A549 (cell line): ENCODE measurements around the gene CHRNA4. TPM values are rescaled to one million over a fixed set of nuclear protein-coding genes. Genes with fewer than 3 reads are reported as not detected.
A peak's percentile ranks its signal among the peaks of the same experiment; 100 is the strongest.

Source experiments
- ATAC-seq, 2 experiments: fragments of 200-7000 bp in 1 of 2; fragments of >200 bp in 1 of 2; cut with Nextera tagmentation in 1 of 2; cut with Tn5 transposase in 1 of 2; 3 replicates each; pipeline versions ENCODE4 v1.8.0 to v1.9.1; 2018 to 2020; ENCODE audit warnings: mild to moderate bottlenecking in 1 of 2, moderate library complexity in 1 of 2
- CTCF ChIA-PET: fragments of 300-600 bp; sonication (Branson Sonifier 250); formaldehyde crosslinking; extraction: SDS; loops from one replicate; lab custom pipeline; 2021; ENCODE audit warnings: antibody characterized with exemption, inconsistent platforms; lab: Yijun Ruan, JAX
- POLR2A ChIA-PET: fragments of 350-600 bp; formaldehyde crosslinking; extraction: SDS; loops from one replicate; lab custom pipeline; 2021; ENCODE audit warnings: antibody characterized with exemption, inconsistent platforms; lab: Yijun Ruan, JAX
- DNase-seq, 2 experiments: peaks; one replicate each; pipeline versions ENCODE4 v3.0.0 to v3.0.0-alpha.2; 2011 to 2016; ENCODE audit warnings: low read depth in 1 of 2, low spot score in 1 of 2
- FAIRE-seq: peaks from 2 replicates; lab custom pipeline; 2011; peaks lifted over from hg19 to GRCh38; lab: Jason Lieb, UNC
- H3K27ac ChIP-seq, 2 experiments: fragments of >200 bp; sonication (Bioruptor Twin); formaldehyde crosslinking; 3 replicates each; pipeline ENCODE4 v1.5.1; 2016 to 2017
- H3K4me1 ChIP-seq: fragments of >200 bp; sonication (Bioruptor Twin); formaldehyde crosslinking; 3 replicates; pipeline ENCODE4 v1.6.1; 2016
- H3K4me2 ChIP-seq: fragments of >200 bp; sonication (Bioruptor Twin); formaldehyde crosslinking; 3 replicates; pipeline ENCODE4 v1.6.1; 2016
- H3K4me3 ChIP-seq: fragments of >200 bp; sonication (Bioruptor Twin); formaldehyde crosslinking; 3 replicates; pipeline ENCODE4 v1.5.1; 2016
- H3K9me3 ChIP-seq: fragments of >200 bp; sonication (Bioruptor Twin); formaldehyde crosslinking; 3 replicates; pipeline ENCODE4 v1.6.1; 2016
- BCL3 ChIP-seq: fragments of >200 bp; sonication (Bioruptor Twin); formaldehyde crosslinking; IDR thresholded peaks from 3 replicates; pipeline ENCODE4 v1.6.1; 2016
- CBX2 ChIP-seq: fragments of 200-600 bp; sonication (generic); IDR thresholded peaks from 2 replicates; pipeline ENCODE4 v1.6.1; 2016; ENCODE audit warnings: low read depth, mild to moderate bottlenecking, borderline replicate concordance
- CBX8 ChIP-seq: fragments of 200-600 bp; sonication (generic); IDR thresholded peaks from 2 replicates; pipeline ENCODE4 v1.6.1; 2016
- CHD2 ChIP-seq: fragments of 150-350 bp; IDR thresholded peaks from 2 replicates; pipeline ENCODE4 v1.6.1; 2014; ENCODE audit warnings: low read length; ENCODE audit not compliant: partially characterized antibody
- CTCF ChIP-seq: fragments of >200 bp; sonication (Bioruptor Twin); formaldehyde crosslinking; IDR thresholded peaks from 3 replicates; pipeline ENCODE4 v1.5.1; 2016
- E2F6 ChIP-seq: IDR thresholded peaks from 2 replicates; pipeline ENCODE4 v1.6.1; 2012; ENCODE audit warnings: low read depth, borderline replicate concordance
- EHMT2 ChIP-seq: fragments of 200-600 bp; sonication (generic); IDR thresholded peaks from 2 replicates; pipeline ENCODE4 v1.6.1; 2016; ENCODE audit warnings: antibody characterized with exemption, low read depth, mild to moderate bottlenecking, moderate library complexity
- ELK1 ChIP-seq: fragments of 150-350 bp; IDR thresholded peaks from 2 replicates; pipeline ENCODE4 v1.6.1; 2014; ENCODE audit warnings: low read depth, mild to moderate bottlenecking, low read length
- EP300 ChIP-seq, 2 experiments: fragments of >200 bp; sonication (Bioruptor Twin); formaldehyde crosslinking; IDR thresholded peaks; 2 replicates in 1 of 2; 3 replicates in 1 of 2; pipeline ENCODE4 v1.6.1; 2016 to 2017
- FOSL2 ChIP-seq, 2 experiments: fragments of 450-650 bp in 1 of 2; fragments of >200 bp in 1 of 2; sonication (Bioruptor Twin) in 1 of 2; formaldehyde crosslinking; IDR thresholded peaks; 2 replicates each; pipeline versions ENCODE4 v1.5.0 to v1.6.1; 2016 to 2020; ENCODE audit warnings: mild to moderate bottlenecking in 1 of 2, moderate library complexity in 1 of 2
- FOXS1 ChIP-seq: fragments of 250-450 bp; sonication (Bioruptor Pico); IDR thresholded peaks from 2 replicates; pipeline ENCODE4 v1.5.0; 2020; ENCODE audit warnings: mild to moderate bottlenecking, moderate library complexity
- HEYL ChIP-seq: fragments of 250-450 bp; sonication (Bioruptor Pico); IDR thresholded peaks from 2 replicates; pipeline ENCODE4 v1.8.0; 2021; ENCODE audit warnings: mild to moderate bottlenecking, moderate library complexity
- HOXB13 ChIP-seq: fragments of 250-450 bp; sonication (Bioruptor Pico); IDR thresholded peaks from 2 replicates; pipeline ENCODE4 v1.5.0; 2020; ENCODE audit warnings: low read depth, mild to moderate bottlenecking, moderate library complexity
- JUN ChIP-seq, 2 experiments: fragments of >200 bp; sonication (Bioruptor Twin); formaldehyde crosslinking; IDR thresholded peaks; 2 replicates in 1 of 2; 3 replicates in 1 of 2; pipeline ENCODE4 v1.6.1; 2016 to 2017
- KDM1A ChIP-seq: fragments of 200-600 bp; sonication (generic); IDR thresholded peaks from 2 replicates; pipeline ENCODE4 v1.6.1; 2016; ENCODE audit warnings: low read depth, mild to moderate bottlenecking
- KDM5A ChIP-seq: fragments of 200-600 bp; sonication (generic); IDR thresholded peaks from 2 replicates; pipeline ENCODE4 v1.6.1; 2016; ENCODE audit warnings: antibody characterized with exemption, mild to moderate bottlenecking
- MAFK ChIP-seq: fragments of 450-650 bp; IDR thresholded peaks from 2 replicates; pipeline ENCODE4 v1.6.1; 2014; ENCODE audit not compliant: partially characterized antibody
- NFE2L2 ChIP-seq: fragments of 150-350 bp; conservative IDR thresholded peaks from 2 replicates; pipeline ENCODE4 v1.6.1; 2014; ENCODE audit warnings: low read length
- PHF8 ChIP-seq: fragments of 200-600 bp; sonication (generic); IDR thresholded peaks from 2 replicates; pipeline ENCODE4 v1.6.1; 2016; ENCODE audit warnings: low read depth, mild to moderate bottlenecking, antibody characterized with exemption, moderate library complexity, borderline replicate concordance
- POLR2A ChIP-seq: IDR thresholded peaks from 2 replicates; pipeline ENCODE4 v1.6.1; 2012; ENCODE audit warnings: mild to moderate bottlenecking, low read length
- POLR2AphosphoS2 ChIP-seq: conservative IDR thresholded peaks from 2 replicates; pipeline ENCODE4 v1.6.1; 2012; ENCODE audit warnings: low read length, improper control_type of control experiment, inconsistent platforms
- RARB ChIP-seq: fragments of 250-450 bp; sonication (Bioruptor Pico); IDR thresholded peaks from 2 replicates; pipeline ENCODE4 v1.8.0; 2021; ENCODE audit warnings: mild to moderate bottlenecking, moderate library complexity
- RCOR1 ChIP-seq: fragments of 150-350 bp; IDR thresholded peaks from 2 replicates; pipeline ENCODE4 v1.6.1; 2014; ENCODE audit warnings: antibody characterized with exemption, low read length, low read depth
- RNF2 ChIP-seq: fragments of 200-600 bp; sonication (generic); IDR thresholded peaks from 2 replicates; pipeline ENCODE4 v1.6.1; 2016; ENCODE audit warnings: low read depth, mild to moderate bottlenecking, antibody characterized with exemption, moderate library complexity, borderline replicate concordance
- SREBF2 ChIP-seq: fragments of 450-650 bp; IDR thresholded peaks from 2 replicates; pipeline ENCODE4 v1.6.1; 2014; ENCODE audit warnings: mild to moderate bottlenecking, moderate library complexity
- TP53 ChIP-seq: fragments of 250-450 bp; sonication (Bioruptor Pico); IDR thresholded peaks from 2 replicates; pipeline ENCODE4 v1.5.0; 2021; ENCODE audit warnings: mild to moderate bottlenecking, moderate library complexity
- ZC3H11A ChIP-seq: fragments of 450-650 bp; IDR thresholded peaks from 2 replicates; pipeline ENCODE4 v1.6.1; 2014; ENCODE audit warnings: antibody characterized with exemption, mild to moderate bottlenecking
- ZNF302 ChIP-seq: fragments of 250-450 bp; sonication (Bioruptor Pico); IDR thresholded peaks from 2 replicates; pipeline ENCODE4 v1.9.0; 2021; ENCODE audit warnings: inconsistent platforms, mild to moderate bottlenecking, moderate library complexity
- ZSCAN20 ChIP-seq: fragments of 250-450 bp; sonication (Bioruptor Pico); IDR thresholded peaks from 2 replicates; pipeline ENCODE4 v1.8.0; 2022; ENCODE audit warnings: mild to moderate bottlenecking, moderate library complexity
- WGBS: methylation state at CpG from one replicate; pipeline ENCODE4 v1.1.6; 2017; ENCODE audit errors: missing lambda C conversion rate; 5-methylcytosine and 5-hydroxymethylcytosine counted together
- polyA plus RNA-seq, 4 experiments: library from polyadenylated mRNA; depleted of rRNA in 3 of 4; stranded (reverse); fragments of >200 nt; fragmentation: RNase III in 1 of 4; extraction: RNeasy Plus Mini Kit Qiagen cat#74134 plus additional on column Dnase treatment in 1 of 4; gene quantifications; 2 replicates in 3 of 4; 3 replicates in 1 of 4; pipeline ENCODE4 v1.2.3, GENCODE V29; 2011 to 2017

CHRNA4 gene
- polyA plus RNA-seq, 2 of the 4 experiments (the other 2 are of a cell fraction) = 0.03 to 0.23 TPM

GRCh38 chr20:63317061-63317460 lies 44.1 kb downstream of the CHRNA4 start:
- DNase-seq = no peak
- TF ChIP-seq ELK1 (no peak), RCOR1 (no peak), EP300 (IDR thresholded peaks at IDR 0.05) (no peak), NFE2L2 (no peak), HOXB13 (no peak), FOSL2 (IDR thresholded peaks at IDR 0.05) (no peak), FOSL2 (CRISPR knock-in tag; IDR thresholded peaks at IDR 0.05) (no peak), TP53 (CRISPR knock-in tag) (no peak), SREBF2 (no peak), E2F6 (no peak), JUN (IDR thresholded peaks at IDR 0.05) (no peak), MAFK (no peak)
- TF ChIP-seq, all 56 proteins: peak for 0
- no peak overlapping the region for H3K27ac ChIP-seq
- POLR2A ChIA-PET = interaction anchor here (0.6 kb wide), 1 partner anchor 205 kb away, joined by 3 read pairs; no protein-coding TSS in a partner anchor
- ATAC-seq = no peak
- H3K4me3 ChIP-seq = no peak overlapping the region
- 83% methylated on average over 6 of the region's 6 CpGs for WGBS
- H3K9me3 ChIP-seq = no peaks in the 10 kb centered on the region
- CTCF ChIA-PET = interaction anchor here (0.8 to 3.8 kb wide), 8 partner anchors 8 to 94 kb away, joined by 3 to 31 read pairs (median 4); no protein-coding TSS in a partner anchor
- no peak for FAIRE-seq
- H3K4me1 ChIP-seq = peaks cover 9% of the 10 kb centered on the region; the same call in 2 of the 3 replicates
- no peak overlapping the region for H3K4me2 ChIP-seq

- ChIA-PET POLR2A (no interaction called here), CTCF (interaction anchor here (1.5 to 3.8 kb wide), 5 partner anchors 8 to 66 kb away, joined by 4 to 31 read pairs (median 12); no protein-coding TSS in a partner anchor)
- TF ChIP-seq CTCF = no peak
- no peak for TF ChIP-seq EP300 (IDR thresholded peaks at IDR 0.05)
- TF ChIP-seq FOXS1 = no peak
- TF ChIP-seq KDM5A = no peak
- H3K9me3 ChIP-seq = no peaks in the 10 kb centered on the region
- no peak for DNase-seq
- H3K4me1 ChIP-seq = peaks cover 9% of the 10 kb centered on the region; the same call in 2 of the 3 replicates
- H3K4me3 ChIP-seq = no peak overlapping the region
- ATAC-seq = no peak
- whole genome bisulfite sequencing = 44% methylated on average over 10 of the region's 14 CpGs
- no peak for FAIRE-seq
- no peak overlapping the region for H3K4me2 ChIP-seq
- H3K27ac ChIP-seq = 0 out of 6 replicates have a peak overlapping the region, but pooled peaks of 1 of the 2 experiments have one; percentile 21
These were observed 44.6 kb downstream of the CHRNA4 start for GRCh38 chr20:63316502-63316921.

GRCh38 chr20:63315731-63316491 lies 45.2 kb downstream of the CHRNA4 start:
- TF ChIP-seq ZC3H11A = no peak
- no peak for TF ChIP-seq MAFK
- no peak for TF ChIP-seq POLR2A
- no peak for TF ChIP-seq RNF2
- TF ChIP-seq BCL3 = no peak
- no peak for TF ChIP-seq ZSCAN20 (CRISPR knock-in tag)
- TF ChIP-seq TP53 (CRISPR knock-in tag) = no peak
- TF ChIP-seq POLR2AphosphoS2 = no peak
- no peak for TF ChIP-seq HEYL (CRISPR knock-in tag)
- no peak for TF ChIP-seq RARB (CRISPR knock-in tag)
- TF ChIP-seq ZNF302 = no peak
- no peak for TF ChIP-seq SREBF2
- TF ChIP-seq CHD2 = no peak
- TF ChIP-seq CBX2 = no peak
- TF ChIP-seq PHF8 = no peak
- no peak for TF ChIP-seq CBX8
- TF ChIP-seq JUN (IDR thresholded peaks at IDR 0.05) = no peak
- TF ChIP-seq KDM1A = no peak
- no peak for TF ChIP-seq EHMT2
- WGBS = 65% methylated on average over 20 of the region's 31 CpGs
- Histone ChIP-seq H3K4me1 (peaks cover 9% of the 10 kb centered on the region; the same call in 2 of the 3 replicates), H3K9me3 (no peaks in the 10 kb centered on the region), H3K4me2 (no peak overlapping the region), H3K27ac (0 out of 6 replicates have a peak overlapping the region, but pooled peaks of 1 of the 2 experiments have one; percentile 21), H3K4me3 (no peak overlapping the region)
- ChIA-PET CTCF (interaction anchor here (1.4 to 3.1 kb wide), 4 partner anchors 14 to 93 kb away, joined by 3 to 15 read pairs (median 8); no protein-coding TSS in a partner anchor), POLR2A (no interaction called here)
- DNase-seq (no peak), ATAC-seq (no peak), FAIRE-seq (no peak)
